Measurements from ENCODE around the gene PKDCC.

GRCh38 chr2:42104621-42105020, 56.8 kb downstream of the PKDCC start:
- no peak for TF ChIP-seq CTCF (IDR thresholded peaks at IDR 0.05)
- no peak for TF ChIP-seq REST (IDR thresholded peaks at IDR 0.05; ENCODE audit: insufficient read depth in 1 of 2, low read depth in 2 of 2, low read length in 1 of 2)
- TF ChIP-seq POLR2AphosphoS5 (IDR thresholded peaks at IDR 0.05; ENCODE audit: low read depth, low read length), result no peak
- TF ChIP-seq SIN3A (IDR thresholded peaks at IDR 0.05; ENCODE audit: borderline replicate concordance, insufficient read depth, low read depth, low read length), result no peak

Data from Panc1 (cell line).